AG04449 (cell line): ENCODE results near the gene JUN.

Experiments
- CTCF ChIA-PET: fragments of 350-600 bp; formaldehyde crosslinking; extraction: SDS; loops from one replicate; lab custom pipeline; 2021; ENCODE audit warnings: antibody characterized with exemption; lab: Yijun Ruan, JAX
- POLR2A ChIA-PET: fragments of 400-600, 350-600 bp; formaldehyde crosslinking; extraction: SDS; loops from one replicate; lab custom pipeline; 2020; ENCODE audit warnings: antibody characterized with exemption, inconsistent platforms; lab: Yijun Ruan, JAX
- DNase-seq: peaks from one replicate; pipeline ENCODE4 v3.0.0-alpha.2; 2010; ENCODE audit warnings: low read depth, low spot score
- H3K4me3 ChIP-seq: 2 replicates; pipeline ENCODE4 v1.5.1; 2011; ENCODE audit warnings: low read depth, mild to moderate bottlenecking, control low read depth, low read length
- TF ChIP-seq, protein P1 (sequence below): IDR thresholded peaks from one replicate; pipeline ENCODE4 v1.5.1; 2011; ENCODE audit warnings: mild to moderate bottlenecking, moderate library complexity, low read length, control low read depth, inconsistent platforms; ENCODE audit not compliant: insufficient read depth; ENCODE audit errors: missing control alignments

Gene JUN

GRCh38 chr1:58738876-58739275 is 45.0 kb downstream of the JUN start:
- no peak for DNase-seq
- TF ChIP-seq, protein P1, sequence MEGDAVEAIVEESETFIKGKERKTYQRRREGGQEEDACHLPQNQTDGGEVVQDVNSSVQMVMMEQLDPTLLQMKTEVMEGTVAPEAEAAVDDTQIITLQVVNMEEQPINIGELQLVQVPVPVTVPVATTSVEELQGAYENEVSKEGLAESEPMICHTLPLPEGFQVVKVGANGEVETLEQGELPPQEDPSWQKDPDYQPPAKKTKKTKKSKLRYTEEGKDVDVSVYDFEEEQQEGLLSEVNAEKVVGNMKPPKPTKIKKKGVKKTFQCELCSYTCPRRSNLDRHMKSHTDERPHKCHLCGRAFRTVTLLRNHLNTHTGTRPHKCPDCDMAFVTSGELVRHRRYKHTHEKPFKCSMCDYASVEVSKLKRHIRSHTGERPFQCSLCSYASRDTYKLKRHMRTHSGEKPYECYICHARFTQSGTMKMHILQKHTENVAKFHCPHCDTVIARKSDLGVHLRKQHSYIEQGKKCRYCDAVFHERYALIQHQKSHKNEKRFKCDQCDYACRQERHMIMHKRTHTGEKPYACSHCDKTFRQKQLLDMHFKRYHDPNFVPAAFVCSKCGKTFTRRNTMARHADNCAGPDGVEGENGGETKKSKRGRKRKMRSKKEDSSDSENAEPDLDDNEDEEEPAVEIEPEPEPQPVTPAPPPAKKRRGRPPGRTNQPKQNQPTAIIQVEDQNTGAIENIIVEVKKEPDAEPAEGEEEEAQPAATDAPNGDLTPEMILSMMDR = no peak
- ChIA-PET CTCF (interaction anchor here (0.6 to 7.8 kb wide), 23 partner anchors 9 to 1233 kb away, joined by 3 to 71 read pairs (median 4); partner anchors contain the start of gene JUN), POLR2A (no interaction called here)
- H3K4me3 ChIP-seq = no peak overlapping the region

- no peak overlapping the region for H3K4me3 ChIP-seq
- CTCF ChIA-PET = interaction anchor here (0.8 to 1.2 kb wide), 5 partner anchors 13 to 1024 kb away, joined by 3 to 4 read pairs (median 3); no protein-coding TSS in a partner anchor
- no peak for DNase-seq
- POLR2A ChIA-PET = no interaction called here
- TF ChIP-seq, protein P1 = no peak
Observed at GRCh38 chr1:58735586-58735985, 48.3 kb downstream of the JUN start.

DNA sequence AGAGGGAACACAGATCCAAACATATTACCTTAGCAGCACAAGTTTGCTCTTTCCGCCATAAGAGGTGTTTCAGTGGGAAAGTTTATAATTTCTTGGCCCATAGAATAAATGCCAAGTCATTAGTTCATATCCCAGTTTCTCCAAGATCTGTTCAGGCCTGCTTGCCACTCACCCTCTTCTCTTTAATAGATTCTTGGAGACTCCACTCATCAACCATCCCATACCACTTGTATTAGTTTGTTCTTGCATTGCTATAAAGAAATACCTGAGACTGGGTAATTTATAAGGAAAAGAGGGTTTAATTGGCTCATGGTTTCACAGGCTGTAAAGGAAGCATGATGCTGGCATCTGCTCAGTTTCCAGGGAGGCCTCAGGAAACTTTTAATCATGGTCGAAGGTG is 49.2 kb downstream of the JUN start:
- no peak for DNase-seq
- H3K4me3 ChIP-seq = no peak overlapping the region
- TF ChIP-seq, protein P1 = no peak
- POLR2A ChIA-PET = no interaction called here
- CTCF ChIA-PET = interaction anchor here (1.2 to 1.5 kb wide), 2 partner anchors 12 to 33 kb away, joined by 3 read pairs; no protein-coding TSS in a partner anchor

- CTCF ChIA-PET = interaction anchor here (0.6 to 1.3 kb wide), 2 partner anchors 10 to 31 kb away, joined by 3 to 4 read pairs; no protein-coding TSS in a partner anchor
- no peak overlapping the region for H3K4me3 ChIP-seq
- DNase-seq = no peak
- POLR2A ChIA-PET = no interaction called here
- TF ChIP-seq, protein P1 = no peak
Observed at GRCh38 chr1:58732087-58732775, 51.6 kb downstream of the JUN start.
